SJSA1 (cell line): Measurements from ENCODE around the gene PPP1R14C. TPM values are rescaled to one million over a fixed set of nuclear protein-coding genes. Genes with fewer than 3 reads are reported as not detected.
A peak's percentile ranks its signal among the peaks of the same experiment; 100 is the strongest.

Experiments used
- DNase-seq, 2 experiments: peaks; one replicate each; pipeline ENCODE4 v3.0.0-alpha.2; 2015 to 2020; ENCODE audit warnings: low spot score in 2 of 2, low read depth in 1 of 2
- H3K27ac ChIP-seq: fragments of 250-450 bp; sonication (Bioruptor Pico); 2 replicates; pipeline ENCODE4 v1.5.1; 2020; ENCODE audit warnings: mild to moderate bottlenecking, moderate library complexity
- H3K27me3 ChIP-seq: fragments of 250-450 bp; sonication (Bioruptor Pico); replicated peaks from 2 replicates; pipeline ENCODE4 v1.5.1; 2020; ENCODE audit warnings: mild to moderate bottlenecking, moderate library complexity
- H3K36me3 ChIP-seq: fragments of 250-450 bp; sonication (Bioruptor Pico); 2 replicates; pipeline ENCODE4 v1.5.1; 2020; ENCODE audit warnings: mild to moderate bottlenecking
- H3K4me1 ChIP-seq: fragments of 250-450 bp; sonication (Bioruptor Pico); replicated peaks from 2 replicates; pipeline ENCODE4 v1.6.1; 2021; ENCODE audit warnings: mild to moderate bottlenecking
- H3K4me3 ChIP-seq: fragments of 250-450 bp; sonication (Bioruptor Pico); 2 replicates; pipeline ENCODE4 v1.5.1; 2020; ENCODE audit warnings: mild to moderate bottlenecking
- H3K9me3 ChIP-seq: fragments of 250-450 bp; sonication (Bioruptor Pico); replicated peaks from 2 replicates; pipeline ENCODE4 v1.5.1; 2020; ENCODE audit warnings: mild to moderate bottlenecking
- total RNA-seq: library from RNA; depleted of rRNA; stranded (reverse); fragments of >200 nt; shearing (Covaris generic); gene quantifications from 2 replicates; pipeline ENCODE4 v1.2.3, GENCODE V29; 2014

Gene PPP1R14C
- total RNA-seq, 1 experiment from 2014 or later: not detected

- Histone ChIP-seq H3K4me3 (no peak overlapping the region), H3K36me3 (no peaks in the 10 kb centered on the region), H3K4me1 (no peaks in the 10 kb centered on the region), H3K27ac (no peak overlapping the region), H3K9me3 (no peaks in the 10 kb centered on the region), H3K27me3 (no peaks in the 10 kb centered on the region)
- no peak for DNase-seq
These were observed 134.3 kb downstream of the PPP1R14C start for GRCh38 chr6:150276937-150277742.

DNA sequence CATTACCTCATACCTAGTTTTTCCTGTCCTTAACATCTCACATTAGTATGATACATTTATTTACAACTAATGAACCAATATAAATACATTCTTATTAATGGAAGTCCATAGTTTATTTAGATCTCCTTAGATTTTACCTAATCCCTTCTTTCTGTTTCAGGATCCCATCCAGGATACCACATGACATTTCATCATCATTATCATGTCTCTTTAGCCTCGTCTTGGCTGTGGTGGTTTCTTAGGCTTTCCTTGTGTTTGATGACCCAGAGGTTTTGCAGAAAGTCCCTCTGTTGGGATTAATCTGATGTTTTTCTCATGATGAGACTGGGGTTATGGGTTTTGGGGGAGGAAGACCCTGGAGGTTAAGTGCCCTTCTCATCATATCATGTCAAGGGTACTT, 136.7 kb downstream of the PPP1R14C start:
- no peaks in the 10 kb centered on the region for H3K4me1 ChIP-seq
- no peak for DNase-seq
- H3K4me3 ChIP-seq: no peak overlapping the region
- no peaks in the 10 kb centered on the region for H3K36me3 ChIP-seq
- H3K27me3 ChIP-seq: no peaks in the 10 kb centered on the region
- H3K27ac ChIP-seq: no peak overlapping the region
- H3K9me3 ChIP-seq: no peaks in the 10 kb centered on the region

DNA sequence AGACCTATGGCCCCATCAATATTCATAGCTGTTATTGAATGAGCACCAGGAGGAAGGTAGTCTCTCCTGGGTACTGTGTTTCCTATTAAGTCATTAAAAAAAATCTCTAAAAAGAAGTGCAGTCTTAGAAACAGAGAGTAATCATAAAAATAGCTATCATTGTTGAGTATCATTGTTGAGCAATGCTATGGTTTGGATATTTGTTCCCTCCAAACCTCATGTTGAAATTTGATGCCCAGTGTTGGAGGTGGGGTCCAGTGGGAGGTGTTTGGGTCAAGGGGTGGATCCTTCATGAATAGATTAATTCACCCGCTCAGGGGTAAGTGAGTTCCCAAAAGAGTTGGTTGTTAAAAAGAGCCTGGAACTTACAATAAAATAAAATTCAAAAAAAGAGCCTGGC, 137.9 kb downstream of the PPP1R14C start:
- Histone ChIP-seq H3K27ac (no peak overlapping the region), H3K36me3 (no peaks in the 10 kb centered on the region), H3K9me3 (no peaks in the 10 kb centered on the region), H3K4me1 (no peaks in the 10 kb centered on the region), H3K27me3 (no peaks in the 10 kb centered on the region), H3K4me3 (no peak overlapping the region)
- no peak for DNase-seq

DNA sequence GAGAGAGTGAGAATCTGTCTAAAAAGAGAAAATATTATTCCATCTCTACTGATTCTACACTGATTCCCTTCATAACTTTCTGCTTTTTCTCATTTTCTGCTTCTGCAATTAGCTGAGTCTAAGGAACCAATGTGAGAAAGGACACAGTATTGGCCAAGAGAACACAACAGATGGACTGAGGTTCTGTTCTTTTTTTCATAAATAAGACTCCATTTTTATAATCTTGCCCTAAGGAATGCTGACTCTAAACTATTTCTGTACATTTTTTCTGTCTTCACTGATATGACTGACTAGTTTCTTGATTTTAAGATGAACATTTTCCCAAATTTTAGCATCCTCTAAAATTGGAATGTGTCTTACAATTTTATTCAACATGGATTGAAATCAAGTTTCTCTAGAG, 138.9 kb downstream of the PPP1R14C start:
- Histone ChIP-seq H3K4me1 (no peaks in the 10 kb centered on the region), H3K27me3 (no peaks in the 10 kb centered on the region), H3K9me3 (no peaks in the 10 kb centered on the region), H3K4me3 (no peak overlapping the region), H3K27ac (no peak overlapping the region), H3K36me3 (no peaks in the 10 kb centered on the region)
- no peak for DNase-seq

DNA sequence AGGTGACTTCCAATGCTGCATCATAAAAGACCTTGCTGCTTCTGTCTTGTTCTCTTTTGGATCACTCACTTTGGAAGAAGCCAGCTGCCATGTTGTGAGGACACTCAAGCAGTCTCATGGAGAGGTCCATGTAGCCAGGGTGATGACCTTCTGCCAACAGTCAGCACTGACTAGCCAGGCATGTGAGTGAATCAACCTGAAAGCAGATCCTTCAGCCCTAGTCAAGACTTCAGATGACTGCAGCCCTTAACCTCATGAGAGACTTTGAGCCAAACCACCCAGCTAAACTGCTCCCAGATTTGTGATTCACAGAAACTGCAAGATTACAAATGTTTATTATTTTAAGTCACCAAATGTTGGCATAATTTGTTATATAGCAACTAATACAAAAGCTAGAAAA, 140.0 kb downstream of the PPP1R14C start:
- DNase-seq: no peak
- no peaks in the 10 kb centered on the region for H3K27me3 ChIP-seq
- no peaks in the 10 kb centered on the region for H3K36me3 ChIP-seq
- H3K4me3 ChIP-seq: no peak overlapping the region
- H3K27ac ChIP-seq: no peak overlapping the region
- H3K4me1 ChIP-seq: no peaks in the 10 kb centered on the region
- no peaks in the 10 kb centered on the region for H3K9me3 ChIP-seq

DNA sequence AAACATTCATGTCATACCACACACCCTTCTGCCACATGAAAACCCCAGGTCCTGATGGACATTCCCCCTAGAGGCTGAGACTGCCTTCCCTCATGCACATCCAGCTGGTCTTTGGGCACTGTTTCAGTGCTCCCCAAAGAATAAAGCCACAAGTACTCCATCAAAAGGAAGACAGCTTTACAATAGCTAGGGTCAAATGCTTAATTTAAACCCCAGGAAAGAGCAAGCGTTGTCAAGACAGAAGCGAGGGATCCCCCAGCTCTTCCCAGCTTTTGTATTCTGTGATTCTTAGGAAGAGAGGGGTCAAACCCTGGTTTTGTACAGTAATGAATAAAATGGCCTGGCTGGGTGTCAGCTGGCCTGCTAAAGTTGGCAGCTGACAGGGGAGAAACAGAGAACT, 143.6 kb downstream of the PPP1R14C start:
- H3K9me3 ChIP-seq: no peaks in the 10 kb centered on the region
- no peaks in the 10 kb centered on the region for H3K36me3 ChIP-seq
- H3K27me3 ChIP-seq: no peaks in the 10 kb centered on the region
- H3K27ac ChIP-seq: no peak overlapping the region
- H3K4me1 ChIP-seq: no peaks in the 10 kb centered on the region
- DNase-seq: no peak
- H3K4me3 ChIP-seq: no peak overlapping the region

DNA sequence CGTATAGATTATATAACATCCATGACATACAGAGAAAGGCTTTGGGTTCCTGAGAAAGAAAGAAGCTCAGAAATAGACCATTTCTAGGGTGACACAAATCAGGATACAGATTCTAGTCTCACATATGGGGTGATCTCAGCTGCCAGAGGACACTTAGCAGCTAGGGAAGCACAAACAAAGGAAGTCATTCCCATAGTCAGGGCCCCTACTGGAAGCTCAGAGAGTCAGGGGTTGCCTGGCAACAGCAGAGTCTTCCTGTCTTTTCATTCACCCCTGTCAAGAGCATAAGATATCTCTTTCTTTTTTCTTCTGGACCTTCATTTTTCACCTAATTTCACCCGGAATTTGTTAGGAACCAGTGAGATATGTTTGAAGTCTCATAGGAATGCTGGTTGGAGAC, 144.1 kb downstream of the PPP1R14C start:
- no peaks in the 10 kb centered on the region for H3K4me1 ChIP-seq
- H3K27ac ChIP-seq: no peak overlapping the region
- no peak for DNase-seq

DNA sequence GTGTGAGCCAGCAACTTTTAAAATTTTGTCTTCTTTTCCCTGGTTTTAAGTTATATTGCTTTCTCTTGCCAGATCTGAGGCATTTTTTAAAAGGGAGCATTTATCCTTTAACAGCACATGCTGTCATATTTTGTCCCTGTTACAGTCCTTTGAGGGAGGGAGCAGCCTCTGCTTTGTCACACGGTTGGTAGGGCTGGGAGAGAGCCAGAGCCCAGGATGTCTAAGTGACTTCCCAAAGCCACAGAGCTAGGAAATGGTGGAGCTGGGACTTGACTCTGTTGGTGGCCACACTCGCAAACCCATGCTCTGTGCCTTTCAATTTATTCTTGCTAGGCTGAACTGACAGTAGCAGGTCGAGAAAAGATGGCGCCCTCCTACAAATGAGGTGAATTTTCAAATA, 145.6 kb downstream of the PPP1R14C start:
- Histone ChIP-seq H3K27me3 (no peaks in the 10 kb centered on the region), H3K9me3 (no peaks in the 10 kb centered on the region), H3K36me3 (no peaks in the 10 kb centered on the region), H3K27ac (no peak overlapping the region), H3K4me1 (peaks cover 5% of the 10 kb centered on the region), H3K4me3 (no peak overlapping the region)
- no peak for DNase-seq

More for the DNA sequence above, 144.1 kb downstream of the PPP1R14C start:
- Histone ChIP-seq H3K36me3 (no peaks in the 10 kb centered on the region), H3K27me3 (no peaks in the 10 kb centered on the region), H3K9me3 (no peaks in the 10 kb centered on the region), H3K4me3 (no peak overlapping the region)

- no peak overlapping the region for H3K4me3 ChIP-seq
- no peaks in the 10 kb centered on the region for H3K36me3 ChIP-seq
- peaks cover 9% of the 10 kb centered on the region for H3K4me1 ChIP-seq
- no peaks in the 10 kb centered on the region for H3K27me3 ChIP-seq
- H3K9me3 ChIP-seq: no peaks in the 10 kb centered on the region; the same call in 1 of the 2 replicates
- no peak overlapping the region for H3K27ac ChIP-seq
- DNase-seq: no peak
These were observed 146.7 kb downstream of the PPP1R14C start for GRCh38 chr6:150289454-150290071.

DNA sequence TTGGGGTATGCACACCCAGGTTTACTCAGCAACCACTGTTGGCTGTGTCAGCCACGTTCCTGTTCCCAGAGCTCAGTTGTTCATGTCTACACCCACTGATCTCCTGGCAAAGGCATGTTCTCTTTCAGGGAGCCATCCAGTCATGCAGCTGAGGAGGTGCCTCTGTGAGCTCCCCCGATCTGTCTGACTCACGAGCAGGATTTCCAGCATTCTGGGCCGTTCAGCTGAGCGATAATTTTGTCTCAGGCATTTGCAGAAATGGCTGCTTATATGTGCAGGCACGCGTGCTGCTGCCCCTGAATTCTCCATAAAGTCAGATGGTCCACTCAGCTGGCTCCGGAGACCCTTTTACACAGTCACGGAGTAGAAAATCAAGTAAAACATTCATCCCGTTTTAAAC, 147.6 kb downstream of the PPP1R14C start:
- no peak overlapping the region for H3K27ac ChIP-seq
- no peaks in the 10 kb centered on the region for H3K36me3 ChIP-seq
- H3K4me3 ChIP-seq: no peak overlapping the region
- peaks cover 9% of the 10 kb centered on the region for H3K4me1 ChIP-seq
- H3K27me3 ChIP-seq: no peaks in the 10 kb centered on the region
- no peak for DNase-seq
- H3K9me3 ChIP-seq: no peaks in the 10 kb centered on the region; the same call in 1 of the 2 replicates

DNA sequence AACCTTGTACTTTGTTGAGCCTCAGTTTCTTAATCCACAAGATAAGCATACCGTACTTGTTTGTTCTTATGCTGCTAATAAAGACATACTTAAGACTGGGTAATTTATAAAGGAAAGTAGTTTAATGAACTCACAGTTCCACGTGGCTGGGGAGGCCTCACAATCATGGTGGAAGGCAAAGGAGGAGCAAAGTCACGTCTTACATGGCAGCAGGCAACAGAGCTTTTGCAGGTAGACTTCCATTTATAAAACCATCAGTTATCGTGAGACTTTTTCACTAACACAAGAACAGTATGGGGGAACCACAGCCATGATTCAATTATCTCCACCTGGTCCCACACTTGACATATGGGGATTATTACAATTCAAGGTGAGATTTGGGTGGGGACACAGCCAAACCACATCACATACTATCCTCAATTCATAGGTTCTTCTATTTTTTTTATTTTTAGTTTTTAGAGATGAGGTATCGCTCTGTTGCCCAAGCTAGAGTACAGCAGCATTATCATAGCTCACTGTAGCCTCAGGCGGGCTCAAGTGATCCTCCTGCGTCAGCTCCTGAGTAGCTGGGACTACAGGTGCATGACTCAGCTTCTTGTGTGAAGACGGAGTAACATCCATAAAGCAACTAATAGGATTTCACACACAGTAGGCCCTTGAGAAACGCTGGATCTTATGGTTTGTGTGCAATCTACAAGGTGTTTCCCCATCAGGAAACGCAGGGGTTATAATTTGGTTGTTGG, 149.3 kb downstream of the PPP1R14C start:
- Histone ChIP-seq H3K27ac (no peak overlapping the region), H3K36me3 (no peaks in the 10 kb centered on the region), H3K27me3 (no peaks in the 10 kb centered on the region), H3K4me3 (no peak overlapping the region), H3K4me1 (peaks cover 9% of the 10 kb centered on the region), H3K9me3 (peaks cover 4% of the 10 kb centered on the region)
- no peak for DNase-seq

GRCh38 chr6:150293019-150293418, 150.2 kb downstream of the PPP1R14C start:
- Histone ChIP-seq H3K4me3 (no peak overlapping the region), H3K36me3 (no peaks in the 10 kb centered on the region), H3K27ac (no peak overlapping the region), H3K4me1 (peaks cover 9% of the 10 kb centered on the region), H3K27me3 (no peaks in the 10 kb centered on the region), H3K9me3 (peaks cover 13% of the 10 kb centered on the region)
- DNase-seq: no peak

DNA sequence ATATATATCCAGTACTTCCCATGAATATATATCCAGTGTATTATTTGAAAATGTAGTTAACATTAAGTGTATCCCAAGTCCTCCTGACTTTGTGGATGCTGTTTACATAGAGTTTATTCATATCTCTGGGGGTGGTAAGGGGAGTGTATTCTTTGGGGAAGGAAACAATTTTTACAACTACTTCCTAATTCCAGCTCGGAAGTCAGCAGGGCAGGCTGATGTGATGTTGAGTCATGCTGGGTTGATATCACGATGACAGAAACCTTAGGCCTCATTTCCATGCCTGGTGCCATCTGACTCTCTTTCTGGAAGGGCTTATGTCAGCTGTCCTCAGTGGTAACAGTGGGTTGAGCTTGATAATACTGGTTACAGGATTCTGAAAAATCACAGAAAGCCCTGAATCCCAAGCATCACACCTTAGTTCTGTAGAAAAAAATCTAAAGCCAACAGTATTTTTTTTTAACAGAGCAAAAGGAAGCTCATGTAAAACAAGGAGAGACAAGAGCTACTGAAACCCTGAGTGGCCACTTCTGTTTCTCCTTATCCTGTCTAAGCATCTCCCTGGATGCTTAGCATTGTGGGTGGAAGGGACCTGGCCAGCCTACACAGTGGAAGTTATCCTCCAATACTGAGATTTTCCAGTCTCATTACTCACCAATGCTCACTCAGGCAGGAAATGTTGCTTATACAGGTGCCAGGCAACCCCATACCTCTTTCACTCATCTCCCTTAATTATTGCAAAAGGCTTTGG, 150.8 kb downstream of the PPP1R14C start:
- DNase-seq: peak in 1 of 2 experiments; percentile 18
- no peaks in the 10 kb centered on the region for H3K36me3 ChIP-seq
- no peak overlapping the region for H3K4me3 ChIP-seq
- peaks cover 9% of the 10 kb centered on the region for H3K4me1 ChIP-seq
- no peak overlapping the region for H3K27ac ChIP-seq
- H3K27me3 ChIP-seq: no peaks in the 10 kb centered on the region
- H3K9me3 ChIP-seq: peaks cover 14% of the 10 kb centered on the region
